HCT116 (cell line): ENCODE measurements around the gene MCC. TPM values are rescaled to one million over a fixed set of nuclear protein-coding genes. Genes with fewer than 3 reads are reported as not detected.

ENCODE experiments used
- ATAC-seq: fragments of 200-7000 bp; cut with Tn5 transposase; 2 replicates; pipeline ENCODE4 v1.9.1; 2020; ENCODE audit warnings: mild to moderate bottlenecking, moderate library complexity
- BruUV-seq: library from RNA; stranded (reverse); fragments of 400-500 nt; replicated peaks from 2 replicates; lab custom pipeline; 2021; lab: Mats Ljungman, UMichigan
- CTCF ChIA-PET: fragments of 300-600 bp; sonication (Branson Sonifier 250); formaldehyde crosslinking; loops from one replicate; lab custom pipeline; 2021; ENCODE audit warnings: antibody characterized with exemption; lab: Charles Lee
- POLR2A ChIA-PET: fragments of 300-600, 350-600 bp; sonication (Branson Sonifier 250); formaldehyde crosslinking; loops from one replicate; lab custom pipeline; 2021; ENCODE audit warnings: antibody characterized with exemption; lab: Charles Lee
- RAD21 ChIA-PET, 2 experiments: fragments of 300-600 bp; sonication (Branson Sonifier 250); formaldehyde crosslinking; loops; one replicate each; lab custom pipeline; 2023; ENCODE audit warnings: low total read pairs in 2 of 2; ENCODE audit not compliant: uncharacterized antibody in 2 of 2, unreplicated experiment in 2 of 2, low non-redundant PET in 1 of 2; lab: Charles Lee
- DNase-seq: peaks from one replicate; pipeline ENCODE4 v3.0.0-alpha.2; 2010; ENCODE audit warnings: low read depth, low spot score
- H2AFZ ChIP-seq: fragments of 200-600 bp; shearing (Covaris generic), sonication (generic); 2 replicates; pipeline ENCODE4 v1.6.1; 2017; ENCODE audit warnings: low read depth, mixed run types, mixed read lengths, antibody characterized with exemption, low read length; ENCODE audit not compliant: poor library complexity, severe bottlenecking
- H3K27ac ChIP-seq: 2 replicates; pipeline ENCODE4 v1.5.1; 2012; ENCODE audit warnings: low read depth, low read length
- H3K27me3 ChIP-seq: fragments of 200-600 bp; sonication (generic); 2 replicates; pipeline ENCODE4 v1.6.1; 2016; ENCODE audit warnings: mixed run types, low read length, mixed read lengths; ENCODE audit not compliant: insufficient read depth
- H3K36me3 ChIP-seq, 2 experiments: fragments of 200-500 bp in 1 of 2; fragments of 200-600 bp in 1 of 2; sonication (Bioruptor generic) in 1 of 2; sonication (generic) in 1 of 2; 2 replicates each; pipeline versions ENCODE4 v1.5.1 to v1.6.1; 2014 to 2016; ENCODE audit warnings: low read length in 2 of 2, inconsistent platforms in 1 of 2, mixed read lengths in 1 of 2, mixed run types in 1 of 2; ENCODE audit not compliant: insufficient read depth in 2 of 2, control insufficient read depth in 1 of 2
- H3K4me1 ChIP-seq, 2 experiments: fragments of 200-600 bp in 1 of 2; sonication (generic) in 1 of 2; 2 replicates each; pipeline versions ENCODE4 v1.5.1 to v1.6.1; 2012 to 2017; ENCODE audit warnings: low read length in 2 of 2, inconsistent platforms in 1 of 2, mild to moderate bottlenecking in 1 of 2, mixed read lengths in 1 of 2, mixed run types in 1 of 2, moderate library complexity in 1 of 2; ENCODE audit not compliant: insufficient read depth in 2 of 2, control insufficient read depth in 1 of 2
- H3K4me2 ChIP-seq: fragments of 200-600 bp; sonication (generic); 2 replicates; pipeline ENCODE4 v1.6.1; 2017; ENCODE audit warnings: mixed run types, low read length, mixed read lengths
- H3K4me3 ChIP-seq, 2 experiments: fragments of 200-600 bp in 1 of 2; sonication (generic) in 1 of 2; replicated peaks in 1 of 2; 2 replicates each; pipeline ENCODE4 v1.5.1; 2011 to 2016; ENCODE audit warnings: low read length in 2 of 2, control low read depth in 1 of 2, low read depth in 1 of 2, mild to moderate bottlenecking in 1 of 2, mixed read lengths in 1 of 2, mixed run types in 1 of 2
- H3K79me2 ChIP-seq: fragments of 200-600 bp; sonication (generic); 2 replicates; pipeline ENCODE4 v1.6.1; 2017; ENCODE audit warnings: mild to moderate bottlenecking, mixed run types, low read length, moderate library complexity, mixed read lengths; ENCODE audit not compliant: insufficient read depth
- H3K9ac ChIP-seq: fragments of 200-600 bp; sonication (generic); 2 replicates; pipeline ENCODE4 v1.6.1; 2016; ENCODE audit warnings: low read length, mixed read lengths
- H3K9me2 ChIP-seq: fragments of 200-600 bp; sonication (generic), shearing (Covaris generic); 2 replicates; pipeline ENCODE4 v1.6.1; 2017; ENCODE audit warnings: mixed run types, mild to moderate bottlenecking, moderate library complexity; ENCODE audit not compliant: insufficient read depth
- H3K9me3 ChIP-seq, 2 experiments: fragments of 200-500 bp in 1 of 2; fragments of 200-600 bp in 1 of 2; sonication (Bioruptor generic) in 1 of 2; sonication (generic) in 1 of 2; 2 replicates each; pipeline ENCODE4 v1.6.1; 2014 to 2017; ENCODE audit warnings: low read length in 2 of 2, mixed read lengths in 2 of 2, inconsistent platforms in 1 of 2, low read depth in 1 of 2, mild to moderate bottlenecking in 1 of 2, mixed run types in 1 of 2, moderate library complexity in 1 of 2; ENCODE audit not compliant: control insufficient read depth in 1 of 2, insufficient read depth in 1 of 2
- H4K20me1 ChIP-seq: fragments of 200-600 bp; sonication (generic), shearing (Covaris generic); 2 replicates; pipeline ENCODE4 v1.6.1; 2017; ENCODE audit warnings: mixed run types, mild to moderate bottlenecking, moderate library complexity; ENCODE audit not compliant: insufficient read depth
- CTCF ChIP-seq, 3 experiments: fragments of 200-600 bp in 1 of 3; sonication (generic) in 1 of 3; IDR thresholded peaks in 2 of 3; conservative IDR thresholded peaks in 1 of 3; 2 replicates each; pipeline ENCODE4 v1.5.1; 2012 to 2017; ENCODE audit warnings: low read depth in 2 of 3, low read length in 2 of 3, antibody characterized with exemption in 1 of 3, borderline replicate concordance in 1 of 3, control low read depth in 1 of 3, mild to moderate bottlenecking in 1 of 3, mixed read lengths in 1 of 3, mixed run types in 1 of 3, moderate library complexity in 1 of 3; ENCODE audit not compliant: insufficient read depth in 1 of 3
- EGR1 ChIP-seq: IDR thresholded peaks from 2 replicates; pipeline ENCODE4 v1.6.1; 2012; ENCODE audit warnings: low read depth
- FOSL1 ChIP-seq: IDR thresholded peaks from 2 replicates; pipeline ENCODE4 v1.6.1; 2012; ENCODE audit warnings: low read depth
- POLR2A ChIP-seq: IDR thresholded peaks from 2 replicates; pipeline ENCODE4 v1.7.0; 2011; ENCODE audit warnings: borderline replicate concordance; ENCODE audit not compliant: insufficient read depth, insufficient read length; ENCODE audit errors: extremely low read depth
- POLR2AphosphoS5 ChIP-seq: IDR thresholded peaks from 2 replicates; pipeline ENCODE4 v1.6.1; 2011; ENCODE audit warnings: mild to moderate bottlenecking, low read depth, low read length, moderate library complexity
- RAD21 ChIP-seq: IDR thresholded peaks from 2 replicates; pipeline ENCODE4 v1.6.1; 2012; ENCODE audit warnings: low read depth, mild to moderate bottlenecking
- SIN3A ChIP-seq: IDR thresholded peaks from 2 replicates; pipeline ENCODE4 v1.6.1; 2012; ENCODE audit warnings: low read depth
- YY1 ChIP-seq: IDR thresholded peaks from 2 replicates; pipeline ENCODE4 v1.6.1; 2011; ENCODE audit warnings: low read length, low read depth, moderate library complexity, mild to moderate bottlenecking; ENCODE audit not compliant: insufficient replicate concordance; ENCODE audit errors: extremely low read depth
- ZFX ChIP-seq: fragments of 450-650 bp; IDR thresholded peaks from 2 replicates; pipeline ENCODE4 v1.6.1; 2017
- ZNF274 ChIP-seq: fragments of 200-500 bp; sonication (Bioruptor generic); IDR thresholded peaks from 2 replicates; pipeline ENCODE4 v1.6.1; 2014; ENCODE audit warnings: mild to moderate bottlenecking, low read depth, low read length, inconsistent platforms
- intact Hi-C: fragments of 100-400 bp; cut with micrococcal nuclease; formaldehyde crosslinking; loops from 2 replicates; pipeline ENCODE4 v1.10.0; 2022
- total RNA-seq: library from RNA; stranded (reverse); gene quantifications from one replicate; pipeline ENCODE4 v1.2.1, GENCODE V29; 2021; ENCODE audit not compliant: unreplicated experiment
- TF ChIP-seq, protein P1 (sequence below): IDR thresholded peaks from 2 replicates; pipeline ENCODE4 v1.6.1; 2012

MCC gene
- total RNA-seq, 1 experiment from 2014 or later = 20.1 TPM

DNA sequence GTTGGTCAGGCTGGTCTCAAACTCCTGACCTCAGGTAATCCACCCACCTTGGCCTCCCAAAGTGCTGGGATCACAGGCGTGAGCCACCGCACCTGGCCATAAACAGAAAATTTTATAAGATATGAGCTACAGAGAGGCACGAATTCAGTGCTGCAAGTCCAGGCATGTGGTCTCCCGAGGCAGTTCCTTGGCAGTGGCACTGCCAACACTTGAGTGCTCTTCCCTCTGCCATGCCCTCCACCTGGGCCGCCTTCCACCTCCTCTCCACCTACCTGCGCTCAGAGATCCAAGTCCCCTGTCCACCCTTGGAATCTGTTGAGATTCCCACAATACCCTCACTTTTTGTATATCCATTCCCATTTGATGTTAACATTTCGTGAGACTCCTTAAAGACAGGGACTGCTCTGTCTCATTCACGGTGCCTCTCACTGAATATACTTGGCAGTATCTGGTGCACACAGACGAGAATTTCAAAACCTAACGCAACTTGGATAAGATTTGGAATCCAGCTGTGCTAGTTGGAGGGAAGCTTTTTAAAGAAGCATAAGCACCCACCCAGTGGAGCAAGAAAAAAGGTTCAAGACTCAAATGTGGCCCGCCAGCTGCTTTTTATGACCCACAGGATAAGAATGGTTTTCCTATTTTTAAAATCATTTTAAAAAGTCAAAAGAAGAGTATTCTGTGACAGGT, 443.3 kb downstream of the MCC start (continued):
- TF ChIP-seq, protein P1, sequence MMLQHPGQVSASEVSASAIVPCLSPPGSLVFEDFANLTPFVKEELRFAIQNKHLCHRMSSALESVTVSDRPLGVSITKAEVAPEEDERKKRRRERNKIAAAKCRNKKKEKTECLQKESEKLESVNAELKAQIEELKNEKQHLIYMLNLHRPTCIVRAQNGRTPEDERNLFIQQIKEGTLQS = no peak
- TF ChIP-seq POLR2AphosphoS5 (no peak), EGR1 (no peak), YY1 (no peak), ZFX (no peak), POLR2A (no peak), SIN3A (no peak), FOSL1 (no peak), ZNF274 (no peak)

- H2AFZ ChIP-seq = no peak overlapping the region
- no peak overlapping the region for H3K4me2 ChIP-seq
- CTCF ChIA-PET = no interaction called here
- no peaks in the 10 kb centered on the region for H3K9me2 ChIP-seq
- H3K36me3 ChIP-seq = no peaks in the 10 kb centered on the region
- RAD21 ChIA-PET = no interaction called here
- no peaks in the 10 kb centered on the region for H3K79me2 ChIP-seq
- intact Hi-C loops = loop anchor here (1.0 to 2.0 kb wide), 2 partner anchors 287 to 467 kb away; no protein-coding TSS in a partner anchor
- ATAC-seq (peak; percentile 38; the same call in 1 of the 2 replicates), DNase-seq (no peak)
- peak; percentile 78 for TF ChIP-seq RAD21
- TF ChIP-seq ZFX = no peak
- peak; percentile 19 to 40 (median 26); a peak in 3 of 6 replicates for TF ChIP-seq CTCF (IDR thresholded peaks at IDR 0.05 in 2 of 3, conservative IDR thresholded peaks at IDR 0.05 in 1 of 3; ENCODE audit: borderline replicate concordance in 1 of 3, insufficient read depth in 1 of 3, low read depth in 2 of 3, low read length in 2 of 3)
- H3K27me3 ChIP-seq = no peaks in the 10 kb centered on the region
- no peak overlapping the region for H3K9ac ChIP-seq
- no peak overlapping the region for H3K27ac ChIP-seq
- POLR2A ChIA-PET = no interaction called here
- BruUV-seq = no TSS peak
- H4K20me1 ChIP-seq = no peaks in the 10 kb centered on the region
- H3K4me1 ChIP-seq = peaks cover 6 to 24% of the 10 kb centered on the region in 2 experiments; a peak in 3 of 4 replicates
- H3K9me3 ChIP-seq = no peaks in the 10 kb centered on the region
- no peak overlapping the region for H3K4me3 ChIP-seq
Measured at GRCh38 chr5:113043491-113043931, 444.7 kb downstream of the MCC start.
